Breast epithelium (tissue), 4 donors: Measurements from ENCODE around the gene DNASE1L2. TPM values are rescaled to one million over a fixed set of nuclear protein-coding genes. Genes with fewer than 3 reads are reported as not detected.

ENCODE experiments used
- DNase-seq, 2 donors: peaks; one replicate each; pipeline ENCODE4 v3.0.0-alpha.2; 2019; ENCODE audit warnings: low spot score in 2 of 2
- H3K27ac ChIP-seq, 2 donors: fragments of 200-600 bp; sonication (generic) in 1 of 2; one replicate each; pipeline ENCODE4 v1.5.1; 2016 to 2019; ENCODE audit warnings: mild to moderate bottlenecking in 1 of 2
- H3K27me3 ChIP-seq, 2 donors: fragments of 200-600 bp; sonication (generic) in 1 of 2; one replicate each; pipeline versions ENCODE4 v1.5.1 to v1.6.0; 2017 to 2019; ENCODE audit warnings: control low read depth in 1 of 2, mild to moderate bottlenecking in 1 of 2
- H3K36me3 ChIP-seq: fragments of 200-600 bp; one replicate; pipeline ENCODE4 v1.5.1; 2019
- H3K4me1 ChIP-seq, 2 donors: fragments of 200-600 bp; sonication (generic); one replicate each; pipeline ENCODE4 v1.5.1; 2016 to 2019; ENCODE audit warnings: control low read depth in 1 of 2
- H3K4me3 ChIP-seq, 3 donors: fragments of 200-600 bp; sonication (generic); 1 replicate in 2 of 3; 2 replicates in 1 of 3; pipeline ENCODE4 v1.5.1; 2016 to 2019; ENCODE audit warnings: mild to moderate bottlenecking in 3 of 3, moderate library complexity in 2 of 3
- H3K9me3 ChIP-seq, 2 donors: fragments of 200-600 bp; sonication (generic) in 1 of 2; one replicate each; pipeline ENCODE4 v1.5.1; 2016 to 2019; ENCODE audit warnings: control low read depth in 1 of 2
- POLR2A ChIP-seq: fragments of 450-650 bp; IDR thresholded peaks from one replicate; pipeline ENCODE4 v1.6.1; 2016; ENCODE audit warnings: antibody characterized with exemption, mild to moderate bottlenecking, moderate library complexity
- POLR2AphosphoS5 ChIP-seq, 3 donors: sonication (generic); formaldehyde crosslinking; IDR thresholded peaks; one replicate each; pipeline ENCODE4 v1.6.1; 2017; ENCODE audit warnings: antibody characterized with exemption in 3 of 3
- intact Hi-C: fragments of 100-400 bp; cut with DNase I; formaldehyde crosslinking; loops from one replicate; pipeline ENCODE4 v1.15.1; 2023; ENCODE audit warnings: low total_unique reads
- total RNA-seq, 3 donors: library from RNA; depleted of rRNA; stranded (reverse); fragments of >200 nt; gene quantifications; one replicate each; pipeline ENCODE4 v1.1.0, GENCODE V29; 2016
- TF ChIP-seq, protein P1 (sequence below), 3 donors: fragments of 450-650 bp; IDR thresholded peaks; one replicate each; pipeline ENCODE4 v1.5.1; 2016 to 2017; ENCODE audit warnings: antibody characterized with exemption in 3 of 3, mild to moderate bottlenecking in 3 of 3, moderate library complexity in 3 of 3

The DNASE1L2 gene
- total RNA-seq, 3 donors from 2014 or later: 0.59 to 0.66 TPM; not detected in 1

DNA sequence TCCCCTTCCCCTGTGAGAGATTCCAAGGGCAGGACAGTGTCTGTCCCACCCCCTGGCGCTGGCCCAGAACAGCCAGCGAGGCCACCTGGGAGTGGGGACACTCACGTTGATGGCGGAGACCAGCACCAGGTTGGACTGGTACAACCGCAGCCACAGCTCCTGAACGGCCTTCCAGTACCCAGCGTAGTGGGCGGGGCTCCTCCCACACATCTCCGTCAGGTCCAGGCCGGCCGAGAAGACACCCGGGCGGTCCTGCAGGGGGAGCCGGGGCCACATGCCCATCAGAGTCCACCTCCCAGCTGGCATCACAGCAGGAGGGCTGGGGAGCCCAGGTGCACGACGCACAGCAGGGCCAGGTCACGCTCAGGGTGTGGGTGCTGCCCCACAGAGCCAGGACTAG lies 8.1 kb downstream of the DNASE1L2 start:
- H3K4me1 ChIP-seq: no peaks in the 10 kb centered on the region
- intact Hi-C loops: no loop called here
- TF ChIP-seq POLR2A (no peak), POLR2AphosphoS5 (IDR thresholded peaks at IDR 0.05) (no peak)
- no peaks in the 10 kb centered on the region for H3K27me3 ChIP-seq
- no peaks in the 10 kb centered on the region for H3K9me3 ChIP-seq
- no peak overlapping the region for H3K27ac ChIP-seq
- H3K36me3 ChIP-seq: no peaks in the 10 kb centered on the region
- no peak for DNase-seq
- H3K4me3 ChIP-seq: no peak overlapping the region

DNA sequence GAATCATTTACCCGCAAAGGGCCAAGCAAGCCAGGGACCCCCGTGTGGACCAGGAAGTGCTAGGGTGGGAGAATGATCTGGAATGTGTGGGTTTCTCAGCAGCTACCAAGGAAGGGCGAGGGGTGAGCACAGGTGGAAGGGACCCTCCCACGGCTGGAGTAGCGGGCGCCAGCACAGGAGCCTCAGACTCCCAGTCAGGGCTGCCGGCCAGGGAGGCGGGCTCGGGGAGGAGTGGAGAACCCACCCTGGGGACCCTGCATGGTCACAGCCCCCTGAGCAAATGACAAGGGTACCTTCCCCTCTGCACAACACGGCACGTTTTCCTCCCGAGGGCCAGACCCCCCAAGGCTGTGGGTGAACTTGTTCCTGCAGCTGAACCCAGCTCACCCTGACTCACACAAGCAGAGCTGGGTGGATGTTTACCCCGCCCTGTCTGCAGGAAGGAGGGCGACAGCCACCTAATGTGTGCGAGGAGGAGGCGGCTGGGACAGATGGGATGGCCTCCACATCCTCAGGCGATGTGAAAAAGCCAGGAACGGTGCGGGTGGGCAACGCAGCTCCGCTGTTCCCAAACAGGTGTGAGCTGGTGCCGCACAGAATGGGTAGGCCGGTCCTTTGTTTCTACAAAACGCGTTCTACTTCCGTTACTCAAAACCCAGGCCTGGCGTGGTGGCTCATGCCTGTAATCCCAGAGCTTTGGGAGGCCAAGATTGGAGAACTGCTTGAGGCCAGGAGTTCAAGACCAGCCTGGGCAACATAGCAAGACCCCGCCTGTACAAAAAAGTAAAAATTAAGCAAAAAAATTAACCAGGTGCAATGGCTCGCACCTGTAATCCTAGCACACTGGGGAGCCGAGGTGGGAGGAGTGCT lies 8.9 kb downstream of the DNASE1L2 start:
- no peaks in the 10 kb centered on the region for H3K9me3 ChIP-seq
- H3K27ac ChIP-seq: no peak overlapping the region
- intact Hi-C loops: no loop called here
- TF ChIP-seq POLR2A: no peak
- TF ChIP-seq, protein P1, sequence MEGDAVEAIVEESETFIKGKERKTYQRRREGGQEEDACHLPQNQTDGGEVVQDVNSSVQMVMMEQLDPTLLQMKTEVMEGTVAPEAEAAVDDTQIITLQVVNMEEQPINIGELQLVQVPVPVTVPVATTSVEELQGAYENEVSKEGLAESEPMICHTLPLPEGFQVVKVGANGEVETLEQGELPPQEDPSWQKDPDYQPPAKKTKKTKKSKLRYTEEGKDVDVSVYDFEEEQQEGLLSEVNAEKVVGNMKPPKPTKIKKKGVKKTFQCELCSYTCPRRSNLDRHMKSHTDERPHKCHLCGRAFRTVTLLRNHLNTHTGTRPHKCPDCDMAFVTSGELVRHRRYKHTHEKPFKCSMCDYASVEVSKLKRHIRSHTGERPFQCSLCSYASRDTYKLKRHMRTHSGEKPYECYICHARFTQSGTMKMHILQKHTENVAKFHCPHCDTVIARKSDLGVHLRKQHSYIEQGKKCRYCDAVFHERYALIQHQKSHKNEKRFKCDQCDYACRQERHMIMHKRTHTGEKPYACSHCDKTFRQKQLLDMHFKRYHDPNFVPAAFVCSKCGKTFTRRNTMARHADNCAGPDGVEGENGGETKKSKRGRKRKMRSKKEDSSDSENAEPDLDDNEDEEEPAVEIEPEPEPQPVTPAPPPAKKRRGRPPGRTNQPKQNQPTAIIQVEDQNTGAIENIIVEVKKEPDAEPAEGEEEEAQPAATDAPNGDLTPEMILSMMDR (IDR thresholded peaks at IDR 0.05): no peak
- no peak for TF ChIP-seq POLR2AphosphoS5 (IDR thresholded peaks at IDR 0.05)
- no peaks in the 10 kb centered on the region for H3K36me3 ChIP-seq
- no peak overlapping the region for H3K4me3 ChIP-seq
- peaks cover 0 to under 1% of the 10 kb centered on the region in 2 donors for H3K4me1 ChIP-seq
- DNase-seq: no peak
- H3K27me3 ChIP-seq: no peaks in the 10 kb centered on the region

DNA sequence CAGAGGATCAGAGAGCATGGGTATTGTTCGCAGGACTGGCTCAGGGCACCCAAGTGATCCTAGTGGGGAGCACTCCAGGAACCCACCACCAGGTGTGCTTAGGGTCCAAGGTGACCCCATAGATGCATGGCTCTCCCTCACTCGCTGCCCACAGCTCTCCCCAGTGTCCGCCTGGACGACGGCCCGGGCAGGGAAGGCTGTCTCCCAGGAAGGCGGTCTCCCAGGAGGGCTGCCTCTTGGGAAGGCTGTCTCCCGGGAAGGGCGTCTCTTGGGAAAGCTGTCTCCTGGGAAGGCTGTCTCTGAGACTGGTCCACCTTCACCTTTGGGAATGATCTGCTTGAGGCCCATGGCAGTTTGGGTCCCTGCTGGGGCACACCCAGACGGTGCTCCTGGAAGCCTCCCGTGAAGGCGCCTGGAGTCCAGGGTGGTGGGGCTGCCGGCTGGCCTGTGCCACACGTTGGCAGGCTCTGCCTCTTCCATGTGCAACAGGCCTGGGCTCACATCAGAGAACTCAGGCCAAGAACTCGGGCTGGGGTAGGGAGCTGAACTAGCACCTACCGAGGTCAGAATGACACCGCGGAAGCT lies 10.1 kb downstream of the DNASE1L2 start:
- H3K9me3 ChIP-seq: no peaks in the 10 kb centered on the region
- no peak overlapping the region for H3K4me3 ChIP-seq
- intact Hi-C loops: no loop called here
- peaks cover 0 to 4% of the 10 kb centered on the region in 2 donors for H3K4me1 ChIP-seq
- H3K27me3 ChIP-seq: no peaks in the 10 kb centered on the region
- no peak overlapping the region for H3K27ac ChIP-seq
- TF ChIP-seq POLR2AphosphoS5 (IDR thresholded peaks at IDR 0.05) (no peak), POLR2A (no peak)
- TF ChIP-seq, protein P1 (IDR thresholded peaks at IDR 0.05): no peak
- H3K36me3 ChIP-seq: no peaks in the 10 kb centered on the region
- DNase-seq: no peak

DNA sequence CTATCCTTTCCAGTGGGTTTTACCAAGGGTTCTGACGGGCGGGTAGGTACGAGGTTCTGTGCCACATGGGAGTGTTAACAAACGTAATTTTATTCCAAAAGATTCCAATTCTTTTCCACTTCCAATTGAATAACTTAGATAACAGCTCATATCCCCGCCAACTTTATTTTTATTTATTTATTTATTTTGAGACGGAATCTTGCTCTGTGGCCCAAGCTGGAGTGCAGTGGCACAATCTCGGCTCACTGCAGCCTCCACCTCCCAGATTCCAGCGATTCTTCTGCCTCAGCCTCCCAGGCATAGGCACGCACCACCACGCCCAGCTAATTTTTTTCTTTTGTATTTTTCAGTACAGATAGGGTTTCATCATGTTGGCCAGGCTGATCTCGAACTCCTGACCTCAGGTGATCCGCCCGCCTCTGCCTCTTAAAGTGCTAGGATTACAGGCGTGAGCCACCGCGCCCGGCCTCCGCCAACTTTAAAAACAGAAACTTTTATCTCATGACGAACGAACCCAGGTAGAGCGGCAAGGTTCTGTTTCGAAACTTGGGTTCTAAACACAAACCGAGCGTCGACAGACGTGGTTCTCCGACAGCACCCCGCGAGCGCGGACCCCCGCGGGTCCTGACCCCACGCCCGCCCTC lies 14.5 kb downstream of the DNASE1L2 start:
- TF ChIP-seq POLR2AphosphoS5 (IDR thresholded peaks at IDR 0.05): no peak
- Histone ChIP-seq H3K27me3 (no peaks in the 10 kb centered on the region), H3K9me3 (no peaks in the 10 kb centered on the region), H3K4me3 (peak overlapping the region; percentile 65 to 88 (median 71)), H3K36me3 (no peaks in the 10 kb centered on the region), H3K4me1 (peaks cover 0 to 4% of the 10 kb centered on the region in 2 donors), H3K27ac (peak overlapping the region; percentile 85 to 94)
- no peak for DNase-seq
- intact Hi-C loops: no loop called here

DNA sequence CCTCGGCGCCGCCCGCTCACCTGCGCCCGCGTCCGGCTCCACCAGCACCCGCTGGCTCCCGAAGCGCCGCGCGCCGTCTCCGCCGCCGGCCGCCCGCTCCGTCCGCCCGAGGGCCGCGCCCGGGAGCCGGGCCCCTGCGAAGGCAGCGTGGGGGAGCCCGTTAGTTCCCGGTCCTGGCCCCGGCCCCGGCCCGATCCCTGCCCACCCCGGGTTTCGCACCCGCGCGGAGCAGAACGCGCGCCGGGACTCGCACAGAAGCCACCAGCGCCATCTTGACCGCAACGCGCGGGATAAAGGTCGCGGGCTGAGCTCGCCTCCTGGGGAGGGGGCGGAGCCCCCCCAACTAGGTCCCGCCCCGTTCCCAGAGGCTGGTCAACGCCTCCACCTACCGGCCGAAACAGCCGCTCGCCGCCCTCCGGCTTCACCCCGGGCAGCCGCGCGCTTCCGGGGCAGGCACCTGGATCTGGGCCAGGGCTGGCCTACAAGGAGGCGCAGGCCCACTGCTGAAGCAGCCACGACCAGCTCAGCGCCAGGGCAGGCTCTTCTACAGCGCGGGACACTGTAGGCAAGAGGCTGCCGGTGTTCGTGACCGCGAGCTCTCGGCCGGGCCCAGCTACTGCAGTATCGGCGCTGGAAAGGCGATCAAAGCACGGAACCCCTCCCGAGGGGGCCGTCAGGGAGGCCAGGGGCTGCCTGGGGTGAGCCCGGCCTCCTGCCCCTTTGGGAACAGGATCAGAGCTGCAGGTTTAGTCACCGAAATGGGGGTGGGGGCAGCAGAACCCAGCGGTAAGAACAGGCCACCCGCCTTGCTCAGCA lies 15.3 kb downstream of the DNASE1L2 start, which contains the start of gene ECI1:
ECI1 (minus strand) TSS at position 292 of the 816 bp plus-strand sequence; CDS start at position 271, 21 bp downstream.
- no peaks in the 10 kb centered on the region for H3K9me3 ChIP-seq
- TF ChIP-seq, protein P1 (IDR thresholded peaks at IDR 0.05): peak; percentile 38 to 81 (median 60)
- TF ChIP-seq POLR2AphosphoS5 (IDR thresholded peaks at IDR 0.05) (peak; percentile 56 to 73 (median 59)), POLR2A (no peak)
- peaks cover 1% of the 10 kb centered on the region for H3K36me3 ChIP-seq
- intact Hi-C loops: no loop called here
- no peaks in the 10 kb centered on the region for H3K27me3 ChIP-seq
- H3K4me3 ChIP-seq: peak within 1 kb of the TSS; percentile 65 to 88 (median 71)
- H3K27ac ChIP-seq: peak within 1 kb of the TSS; percentile 85 to 94
- peak; percentile 85 to 91 for DNase-seq
- H3K4me1 ChIP-seq: peaks cover 0 to 4% of the 10 kb centered on the region in 2 donors
